ENCODE measurements around the gene OGDH.
"Not testable (repeated sequence)": the region's sequence is repeated elsewhere in the genome, so short reads cannot be mapped to it uniquely, and the experiment has no call there.

OGDH gene

DNA sequence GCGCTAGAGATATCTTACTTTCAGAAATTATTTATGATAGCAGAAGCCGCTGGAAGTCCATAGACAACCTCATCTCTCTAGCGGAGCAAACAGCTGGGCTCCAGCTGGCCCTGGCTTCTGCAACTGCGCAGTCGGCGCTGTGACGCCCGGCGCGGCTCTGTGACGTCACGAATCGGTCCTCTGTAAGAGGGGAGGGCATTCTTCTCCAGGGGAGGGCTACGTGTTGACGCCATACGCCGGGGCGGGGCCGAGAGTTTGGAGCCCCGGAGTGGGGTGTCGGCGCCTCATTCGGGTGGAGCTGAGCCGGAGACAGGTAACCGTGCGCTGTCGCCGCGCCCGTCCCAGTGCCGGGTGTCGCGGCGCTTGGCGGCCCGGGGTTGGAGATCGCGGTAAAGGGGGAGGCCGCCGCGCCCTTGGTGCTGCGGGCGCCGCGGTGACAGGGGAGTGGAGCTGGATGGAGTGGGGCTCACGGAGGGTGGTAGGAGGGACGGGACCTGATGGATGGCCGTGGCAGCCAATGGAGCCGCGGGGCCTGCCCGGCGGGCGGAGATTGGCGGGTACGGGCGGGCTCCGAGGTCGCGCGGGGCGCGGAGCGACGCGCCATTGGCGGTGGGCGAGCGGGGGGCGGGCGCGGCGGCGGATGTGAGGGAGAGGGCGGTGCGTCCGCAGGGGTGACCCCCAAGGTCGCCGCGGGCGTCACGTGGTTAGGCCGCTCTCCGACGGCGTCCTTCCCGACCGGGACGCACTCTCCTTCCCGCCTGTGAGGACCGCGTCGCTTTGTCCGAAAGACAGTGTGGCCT lies at the start of gene OGDH:
Gene OGDH (plus strand): TSS at position 287 of the 800 bp plus-strand sequence. CDS start 17,717 bp downstream, outside the sequence.
- peak; percentile 98 for DNase-seq (ENCODE audit: low read depth)

DNA sequence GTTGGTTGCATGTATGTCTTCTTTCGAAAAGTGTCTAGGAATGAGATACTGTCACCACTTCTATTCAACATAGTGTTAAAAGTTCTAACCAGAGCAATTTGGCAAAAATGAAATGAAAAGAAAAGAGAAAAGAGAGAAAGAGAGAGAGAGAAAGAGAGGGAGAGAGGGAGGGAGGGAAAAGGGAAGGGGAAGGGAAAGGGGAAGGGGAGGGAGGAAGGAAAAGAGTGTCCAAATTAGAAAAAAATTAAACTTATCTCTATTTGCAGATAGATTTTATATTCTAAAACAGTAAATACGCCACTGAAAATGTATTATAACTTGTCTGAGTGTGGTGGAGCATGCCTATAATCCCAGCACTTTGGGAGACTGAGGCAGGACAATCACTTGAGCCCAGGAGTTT lies 48.9 kb upstream of the OGDH start:
- DNase-seq (ENCODE audit: low read depth) = no peak

DNA sequence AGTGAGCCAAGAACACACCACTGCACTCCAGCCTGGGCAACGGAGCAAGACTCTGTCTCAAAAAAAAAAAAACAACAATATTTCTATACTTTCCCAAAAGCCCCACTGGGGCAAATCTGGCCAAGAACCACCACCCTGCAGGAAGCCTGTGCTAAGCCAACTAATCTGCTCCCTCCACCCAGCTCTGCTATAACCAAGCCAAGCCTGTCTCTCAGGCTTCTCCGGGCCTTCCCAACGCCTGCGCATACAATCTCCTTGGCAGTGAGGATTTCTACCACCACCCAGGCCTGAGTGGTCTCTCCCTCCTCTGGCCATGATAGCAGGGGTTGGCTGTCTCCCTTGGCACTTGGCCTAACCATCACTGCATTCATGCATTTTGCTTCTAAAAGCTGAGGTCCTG lies 46.9 kb upstream of the OGDH start:
- DNase-seq (ENCODE audit: low read depth) = no peak

DNA sequence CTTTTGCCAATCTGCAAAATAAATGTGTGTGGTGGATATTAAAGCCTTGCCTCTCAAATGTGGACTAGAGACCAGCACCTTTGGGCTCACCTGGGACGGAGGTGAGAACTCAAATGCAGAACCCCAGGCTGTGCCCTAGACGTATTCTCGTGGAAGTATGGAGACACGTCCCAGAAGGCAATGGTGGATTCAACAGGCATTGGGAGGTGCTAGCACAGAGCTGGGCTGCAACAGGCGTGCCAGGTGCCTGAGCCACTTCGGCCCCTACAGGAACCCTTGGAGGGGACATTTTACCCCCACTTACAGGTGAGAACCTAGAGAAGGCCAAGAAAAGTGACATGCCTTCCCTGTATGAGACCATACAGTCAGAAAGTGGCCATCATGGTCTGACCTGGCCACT lies 44.9 kb upstream of the OGDH start:
- DNase-seq (ENCODE audit: low read depth) = no peak

DNA sequence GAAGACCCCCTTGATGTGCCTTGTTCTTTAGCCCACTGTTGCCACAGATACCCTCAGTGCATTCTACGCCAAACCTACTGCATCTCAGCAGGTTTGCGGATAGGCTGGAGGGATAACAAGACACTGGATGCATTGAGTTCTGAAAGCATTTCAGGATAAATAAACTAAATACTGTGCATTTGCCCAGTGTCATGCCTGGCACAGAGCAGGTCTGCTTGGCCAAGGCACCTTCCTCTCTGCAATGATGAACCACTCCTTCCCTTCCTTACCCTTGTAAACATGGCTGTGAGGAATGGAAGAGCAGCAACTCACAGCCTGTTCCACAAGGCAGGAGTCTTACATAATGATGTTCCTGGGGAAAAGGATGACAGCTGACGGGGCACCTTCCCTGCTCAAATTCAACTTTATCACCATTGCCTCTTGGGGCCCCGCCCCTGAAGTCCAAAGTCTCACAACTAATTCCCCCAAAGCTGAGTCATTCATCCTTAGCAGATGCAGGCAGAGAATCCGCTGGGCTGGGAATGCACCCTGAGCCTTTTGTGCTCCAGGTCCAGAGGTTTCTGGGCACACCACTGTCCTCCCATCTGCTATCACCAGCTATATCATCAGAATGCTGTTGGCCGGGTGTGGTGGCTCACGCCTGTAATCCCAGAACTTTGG lies 44.3 kb upstream of the OGDH start:
- no peak for DNase-seq (ENCODE audit: low read depth)

DNA sequence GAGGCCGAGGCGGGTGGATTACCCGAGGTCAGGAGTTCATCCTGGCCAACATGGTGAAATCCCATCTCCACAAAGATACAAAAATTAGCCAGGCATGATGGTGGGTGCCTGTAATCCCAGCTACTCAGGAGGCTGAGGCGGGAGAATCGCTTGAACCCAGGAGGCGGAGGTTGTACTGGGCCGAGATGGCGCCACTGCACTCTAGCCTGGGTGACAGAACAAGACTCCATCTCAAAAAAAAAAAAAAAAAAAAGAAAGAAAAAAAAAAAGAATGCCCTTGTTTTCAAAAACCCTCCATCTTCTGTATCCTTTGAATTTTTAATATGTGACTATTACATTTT lies 43.8 kb upstream of the OGDH start:
- not testable (repeated sequence) for DNase-seq (ENCODE audit: low read depth)

DNA sequence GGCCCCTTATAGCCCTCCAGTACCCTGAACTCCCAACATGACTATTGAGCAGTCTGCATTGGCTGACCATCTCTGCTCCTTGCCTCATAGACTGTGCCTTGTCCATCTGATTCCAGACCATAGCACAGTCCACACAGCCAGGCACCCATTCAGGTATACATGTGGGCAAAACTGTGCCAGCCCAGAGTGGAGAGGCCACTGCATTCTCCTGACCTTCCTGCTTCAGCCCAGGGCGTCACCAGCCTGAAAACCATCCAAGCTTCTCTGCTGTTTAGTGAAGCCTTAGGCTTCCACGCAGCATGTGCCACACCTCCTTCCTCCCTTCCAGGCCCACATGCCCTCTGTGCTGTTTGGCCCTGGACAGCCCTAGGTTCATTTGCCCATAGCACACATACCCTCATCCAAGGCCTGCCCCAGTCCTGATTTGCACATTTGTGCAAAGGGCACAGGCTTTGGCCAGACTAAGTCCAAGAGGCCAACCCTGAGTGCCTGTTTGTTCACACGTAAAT lies 43.2 kb upstream of the OGDH start:
- no peak for DNase-seq (ENCODE audit: low read depth)

DNA sequence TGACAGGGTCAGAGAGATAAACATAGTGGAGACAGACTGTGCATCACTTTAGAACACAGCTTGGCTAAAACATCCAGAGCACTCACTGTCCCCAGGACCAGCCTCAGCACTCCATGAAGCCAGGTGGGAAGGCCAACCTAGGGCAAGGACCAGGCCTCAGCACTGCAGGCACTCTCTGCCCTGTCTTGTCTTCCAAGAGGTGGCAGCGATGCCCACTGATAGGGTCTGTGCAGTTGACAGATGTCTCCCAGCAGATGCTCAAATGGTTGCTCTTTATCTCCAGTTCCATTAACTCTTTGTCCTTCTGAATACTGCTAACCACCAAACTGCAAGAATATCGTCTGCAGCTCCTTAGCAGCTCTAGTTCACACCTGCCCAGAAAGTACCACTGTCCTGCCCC lies 41.8 kb upstream of the OGDH start:
- DNase-seq (ENCODE audit: low read depth) = no peak

DNA sequence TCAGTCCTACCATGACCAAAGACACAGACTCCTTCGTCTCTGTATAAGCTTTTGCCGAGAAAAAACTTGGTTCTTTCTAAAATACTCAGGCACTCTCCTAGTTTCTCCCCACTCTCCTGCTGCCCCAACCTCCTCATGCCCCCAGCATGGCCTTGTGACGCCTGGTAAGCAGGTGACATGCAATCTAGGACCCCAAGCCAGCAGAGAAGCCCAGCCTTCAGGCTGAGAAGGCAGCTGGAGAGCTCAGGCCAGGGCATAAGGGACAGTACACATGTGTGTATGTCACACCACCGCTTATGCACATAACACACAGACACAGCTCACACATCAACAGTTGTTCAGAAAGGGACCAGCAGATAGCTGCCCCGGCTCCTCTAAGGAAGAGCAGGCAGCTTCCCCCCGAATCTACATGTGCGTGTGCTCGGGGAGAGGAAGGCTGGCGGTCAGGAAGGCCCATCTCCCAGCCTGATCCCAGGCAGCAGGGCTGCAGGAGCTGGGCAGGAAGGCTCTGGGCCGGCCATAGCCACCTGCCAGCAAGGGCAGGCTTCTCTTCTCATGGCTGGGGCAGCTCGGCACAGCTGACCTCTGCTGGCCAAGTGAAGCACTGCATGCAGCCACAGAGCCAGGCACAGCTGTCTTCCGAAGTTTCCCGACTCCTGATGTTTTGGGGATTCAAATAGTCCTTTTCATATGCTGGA lies 41.2 kb upstream of the OGDH start:
- peak; percentile 50 for DNase-seq (ENCODE audit: low read depth)

DNA sequence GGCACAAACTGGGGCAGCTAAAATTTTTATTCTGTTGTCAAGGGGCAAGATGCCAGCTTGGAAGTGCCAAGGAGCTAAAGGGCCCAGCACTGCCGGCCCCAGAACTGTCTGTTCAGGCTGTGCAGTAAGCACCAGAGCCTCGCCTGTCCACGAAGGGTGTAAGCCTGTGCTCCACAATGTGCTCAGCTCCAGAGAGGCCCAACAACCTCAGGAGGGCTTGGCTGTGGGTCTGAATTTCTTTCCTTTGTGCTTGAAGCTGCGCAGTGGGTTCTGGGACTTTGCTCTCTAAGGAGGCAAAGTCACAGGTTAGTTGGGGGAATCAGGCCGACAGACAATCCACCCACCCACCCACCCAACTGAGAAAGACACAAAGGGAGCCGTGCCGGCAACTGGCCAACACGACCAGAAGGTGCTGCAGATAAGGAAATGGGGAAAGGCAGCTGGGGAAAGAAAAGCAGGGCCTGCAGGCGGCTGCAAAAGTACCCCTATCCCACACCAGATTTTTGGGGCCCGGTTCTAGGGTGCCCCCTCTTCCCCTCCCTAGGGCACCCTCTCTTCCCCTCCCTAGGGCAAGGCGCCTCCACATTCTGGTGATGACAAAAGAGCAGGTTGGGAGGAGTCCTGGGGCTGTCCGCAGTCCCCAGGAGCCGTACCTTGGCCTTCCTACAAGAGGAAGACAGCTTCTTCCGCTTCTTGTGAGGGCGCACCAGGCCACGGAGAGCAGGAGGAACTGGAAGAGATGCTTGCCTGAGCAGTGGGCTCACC lies 40.5 kb upstream of the OGDH start:
- DNase-seq (ENCODE audit: low read depth) = no peak

DNA sequence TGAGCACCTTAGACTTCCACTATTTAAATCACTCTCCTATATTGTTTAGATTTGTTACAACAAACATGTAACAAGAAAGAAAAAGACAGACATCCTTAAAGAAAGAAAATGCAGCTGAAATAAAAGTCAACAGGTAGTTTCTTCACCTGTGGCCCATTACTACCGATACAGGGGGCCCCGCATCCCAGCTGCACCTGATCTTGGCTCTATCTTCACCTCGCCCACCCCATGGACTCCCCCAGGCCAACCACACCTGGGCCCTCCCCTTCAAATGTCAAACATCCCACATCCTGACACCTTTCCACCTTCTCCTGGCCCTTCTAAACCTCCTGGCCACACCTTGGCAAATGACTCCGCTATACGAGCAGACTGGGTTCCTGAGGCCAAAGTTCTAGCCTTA lies 39.7 kb upstream of the OGDH start:
- DNase-seq (ENCODE audit: low read depth) = no peak

DNA sequence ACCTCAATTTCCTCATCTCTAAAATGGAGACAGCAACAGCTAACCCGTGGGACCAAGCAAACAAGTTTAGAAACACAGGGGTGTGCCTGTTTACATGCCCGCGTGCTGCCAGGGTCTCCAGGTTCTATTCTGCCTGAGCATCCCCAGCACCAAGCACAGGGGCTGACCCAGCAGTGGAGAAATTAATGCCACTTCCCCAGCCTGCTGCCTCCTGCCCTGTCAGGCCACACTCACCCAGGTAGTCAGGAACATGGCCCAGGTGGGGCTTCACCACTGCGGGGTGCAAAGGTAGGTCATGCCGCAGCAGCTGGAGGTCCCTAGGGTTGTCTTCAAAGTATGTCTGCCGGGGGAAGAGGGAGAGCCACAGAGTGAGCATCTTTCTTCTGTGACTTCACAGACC lies 38.5 kb upstream of the OGDH start:
- no peak for DNase-seq (ENCODE audit: low read depth)

DNA sequence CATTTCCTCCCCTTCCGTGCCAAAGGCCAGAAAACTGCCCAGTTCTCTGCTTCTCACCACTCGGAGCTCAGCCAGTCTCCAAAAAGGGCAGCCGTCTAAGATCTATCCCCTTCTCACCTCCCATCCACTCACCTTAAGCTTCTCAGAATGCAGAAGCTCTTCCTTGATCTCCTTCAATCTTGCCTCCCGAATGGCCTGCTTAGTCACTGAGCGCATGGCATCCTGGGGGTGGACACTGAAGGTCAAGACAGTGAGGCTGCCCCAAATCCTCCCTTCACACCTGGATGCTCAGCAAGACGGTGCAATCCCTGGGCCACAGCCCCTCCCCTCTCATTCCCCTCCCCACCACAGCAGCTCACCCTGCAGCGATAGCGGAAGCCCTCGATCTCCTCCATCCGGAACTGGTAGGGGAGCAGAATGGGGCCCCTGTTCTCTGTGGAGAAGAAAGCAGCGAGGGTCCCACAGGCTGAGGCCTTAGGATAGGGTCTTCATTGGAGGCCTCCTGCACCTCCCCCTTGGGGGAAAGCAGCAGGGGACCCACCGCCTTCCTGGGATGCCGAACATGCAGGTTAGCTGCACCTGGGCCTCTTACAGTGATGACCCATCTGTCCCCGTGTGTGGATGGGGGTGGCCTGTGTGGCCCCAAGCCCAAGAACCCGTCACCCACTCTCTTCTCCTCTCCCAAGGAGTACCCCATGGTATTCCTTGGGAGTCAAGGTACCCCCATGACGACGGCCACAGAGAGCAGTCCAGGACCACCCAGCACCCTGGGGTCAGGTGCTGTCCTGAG lies 37.5 kb upstream of the OGDH start:
- DNase-seq (ENCODE audit: low read depth) = no peak

DNA sequence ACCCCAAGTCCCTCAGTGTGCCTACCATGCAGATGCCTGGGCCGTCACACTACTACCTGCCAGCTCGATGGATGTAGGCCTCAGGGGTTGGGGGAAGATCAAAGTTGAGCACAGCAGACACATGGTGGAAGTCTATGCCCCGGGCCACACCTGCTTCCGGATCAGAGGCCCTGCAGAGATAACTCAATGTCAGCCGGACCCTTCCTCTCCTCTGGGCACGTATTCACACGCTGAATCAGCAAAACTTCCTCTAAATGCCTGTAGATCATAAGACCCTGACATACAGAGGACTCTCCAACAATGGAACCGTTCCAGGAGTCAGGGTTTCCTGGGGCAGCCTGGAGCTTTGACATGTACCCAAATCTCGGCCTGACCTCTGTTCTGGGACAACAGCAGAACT lies 36.5 kb upstream of the OGDH start:
- DNase-seq (ENCODE audit: low read depth) = no peak

DNA sequence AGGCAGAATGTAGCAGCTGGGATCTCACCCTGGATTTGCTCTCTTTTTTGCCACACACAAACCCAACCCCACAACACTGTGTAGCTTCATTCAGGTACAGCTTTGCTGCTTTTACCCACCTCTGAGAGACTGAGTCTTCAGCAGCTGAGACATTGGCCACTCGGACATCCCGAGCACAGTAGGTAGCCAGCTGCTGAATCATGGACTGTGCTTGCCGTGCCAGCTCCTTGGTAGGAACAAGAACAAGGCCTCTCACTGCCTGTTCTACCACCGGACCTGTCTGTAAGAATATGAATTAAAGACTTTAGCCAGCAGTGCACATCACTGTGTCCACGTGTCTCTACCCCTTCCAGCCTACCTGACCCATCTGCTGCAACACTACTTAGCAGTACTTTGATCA lies 33.7 kb upstream of the OGDH start:
- no peak for DNase-seq (ENCODE audit: low read depth)

DNA sequence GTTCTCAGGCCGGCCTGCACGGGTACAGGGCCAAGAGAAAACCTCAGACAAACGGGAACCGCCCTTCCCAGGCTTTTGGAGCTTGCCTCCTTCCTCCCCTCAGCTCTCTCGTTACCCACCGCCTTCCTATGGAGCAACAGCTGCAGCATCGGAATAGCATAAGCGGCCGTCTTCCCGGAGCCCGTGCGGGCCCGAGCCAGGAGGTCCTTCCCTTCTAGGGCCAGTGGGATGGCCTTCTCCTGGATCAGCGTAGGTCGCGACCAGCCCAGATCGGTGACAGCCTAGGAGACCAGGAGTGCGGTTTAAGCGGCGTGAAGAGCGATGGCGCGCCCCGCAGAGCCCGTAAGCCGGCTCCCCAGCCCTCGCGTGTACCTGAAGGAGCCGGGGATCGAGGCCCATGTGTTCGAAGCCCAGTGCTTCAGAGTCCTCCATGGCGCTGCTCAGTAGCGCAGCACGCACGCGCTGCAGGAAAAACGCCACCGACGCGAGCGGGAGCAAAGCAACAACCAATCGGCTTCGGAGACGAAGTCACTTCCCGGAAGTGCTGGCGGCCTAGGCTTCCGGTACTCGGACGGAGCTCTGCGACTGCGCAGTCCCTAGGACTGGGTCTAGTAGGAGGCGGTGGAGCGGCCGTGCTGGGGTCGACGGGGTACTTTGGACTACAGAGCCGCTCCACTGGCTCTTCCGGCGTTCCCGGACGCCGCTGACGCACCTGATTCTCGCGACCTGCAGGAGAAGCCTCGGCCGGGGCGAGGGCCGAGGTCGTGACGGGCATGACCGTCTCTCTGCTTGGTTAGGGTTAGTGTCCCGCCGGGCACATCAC lies 32.8 kb upstream of the OGDH start, which contains the start of gene DDX56:
Gene DDX56 (minus strand): TSS at position 445 of the 823 bp plus-strand sequence. CDS start 13 bp downstream, at position 432.
- DNase-seq (ENCODE audit: low read depth) = peak; percentile 89

DNA sequence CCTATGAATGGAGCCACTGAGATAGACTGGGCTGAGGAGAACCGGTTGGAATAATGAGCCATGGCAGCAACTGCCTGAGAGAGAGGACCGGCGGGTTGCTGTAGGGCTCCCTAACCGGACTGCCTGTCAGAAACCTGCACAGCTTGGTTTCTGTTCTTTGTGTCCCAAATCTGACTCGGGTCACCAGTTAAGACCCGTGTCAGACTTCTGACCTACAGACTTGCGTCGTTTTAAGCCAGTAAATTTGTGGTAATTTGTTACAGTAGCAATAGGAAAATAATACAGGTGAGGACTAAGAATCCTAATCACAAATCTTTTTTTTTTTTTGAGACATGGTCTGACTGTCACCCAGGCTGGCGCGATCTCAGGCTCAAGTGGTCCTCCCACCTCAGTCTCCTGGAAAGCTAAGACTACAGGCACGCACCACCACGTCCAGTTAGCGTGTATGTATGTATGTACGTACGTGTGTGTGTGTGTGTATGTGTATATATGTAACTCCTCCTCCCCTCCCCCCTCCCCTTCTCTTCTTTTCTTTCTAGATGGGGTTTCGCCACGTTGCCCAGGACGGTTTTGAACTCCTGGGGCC lies 32.0 kb upstream of the OGDH start:
- DNase-seq (ENCODE audit: low read depth) = no peak

DNA sequence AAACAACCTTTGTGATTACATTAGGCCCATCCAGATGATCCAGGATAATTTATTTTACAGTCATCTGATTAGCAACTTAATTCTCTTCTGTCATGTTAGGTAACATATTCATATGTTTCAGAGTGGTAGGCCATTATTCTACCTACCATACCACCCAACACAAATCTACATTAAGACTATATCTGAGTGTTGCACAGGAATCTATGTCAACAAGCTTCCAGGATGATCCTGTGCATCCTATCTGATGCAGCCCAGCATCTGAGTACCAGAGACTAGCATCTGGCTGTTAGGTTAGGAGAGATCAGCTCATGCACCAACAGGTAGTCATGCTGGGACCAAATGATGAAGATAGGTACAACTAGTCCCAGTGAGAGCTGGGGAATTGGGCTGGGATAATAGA lies 31.4 kb upstream of the OGDH start:
- DNase-seq (ENCODE audit: low read depth) = no peak

DNA sequence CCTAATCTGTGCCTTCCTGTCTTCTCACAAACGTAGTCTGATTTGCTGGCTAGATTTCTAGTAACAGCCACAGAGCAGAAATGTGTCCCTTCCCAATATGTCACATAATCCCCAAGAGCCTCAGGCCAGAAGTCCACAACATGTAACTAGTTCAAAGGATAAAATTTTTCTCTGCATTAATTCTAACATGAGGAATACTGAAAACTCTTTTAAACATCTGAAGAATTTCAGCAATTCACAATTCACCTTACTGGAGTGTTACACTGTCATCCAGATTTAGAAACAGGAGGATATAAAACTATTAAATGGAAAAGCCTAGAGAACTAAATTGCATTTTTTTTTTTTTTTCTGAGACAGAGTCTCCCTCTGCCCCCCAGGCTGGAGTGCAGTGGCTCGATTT lies 30.2 kb upstream of the OGDH start:
- DNase-seq (ENCODE audit: low read depth) = no peak
